Endothelial cell (in vitro differentiated cells): ENCODE measurements around the gene ARHGAP26. TPM values are rescaled to one million over a fixed set of nuclear protein-coding genes. Genes with fewer than 3 reads are reported as not detected.

Source experiments
- DNase-seq: peaks from one replicate; pipeline ENCODE4 v3.0.0; 2021; ENCODE audit warnings: low spot score
- H3K27ac Mint-ChIP-seq: one replicate; pipeline ENCODE4 v1.8.0; 2021; ENCODE audit warnings: mixed read lengths, inconsistent platforms; ENCODE audit not compliant: unreplicated experiment
- H3K27me3 Mint-ChIP-seq: one replicate; pipeline ENCODE4 v1.8.0; 2021; ENCODE audit warnings: mild to moderate bottlenecking, moderate library complexity, mixed read lengths, inconsistent platforms; ENCODE audit not compliant: unreplicated experiment
- H3K36me3 Mint-ChIP-seq: one replicate; pipeline ENCODE4 v1.8.0; 2021; ENCODE audit warnings: mild to moderate bottlenecking, low read depth, mixed read lengths, inconsistent platforms; ENCODE audit not compliant: unreplicated experiment
- H3K4me1 Mint-ChIP-seq: one replicate; pipeline ENCODE4 v1.8.0; 2021; ENCODE audit warnings: mild to moderate bottlenecking, mixed read lengths, inconsistent platforms; ENCODE audit not compliant: unreplicated experiment
- H3K4me3 Mint-ChIP-seq: one replicate; pipeline ENCODE4 v1.8.0; 2021; ENCODE audit warnings: mild to moderate bottlenecking, mixed read lengths, inconsistent platforms; ENCODE audit not compliant: unreplicated experiment
- H3K9me3 Mint-ChIP-seq: one replicate; pipeline ENCODE4 v1.8.0; 2021; ENCODE audit warnings: mixed read lengths, inconsistent platforms; ENCODE audit not compliant: unreplicated experiment
- total RNA-seq: library from RNA; stranded (reverse); fragmentation: NEBNext Ultra II Directional; extraction: Animal tissue kit (Norgen Biotek cat#: 25700); gene quantifications from one replicate; pipeline ENCODE4 v1.2.1, GENCODE V29; 2021; ENCODE audit not compliant: unreplicated experiment
- TF ChIP-seq, protein P1 (sequence below): fragments of 200-600 bp; sonication (generic); IDR thresholded peaks from one replicate; pipeline ENCODE4 v1.5.0; 2021; ENCODE audit warnings: antibody characterized with exemption; ENCODE audit not compliant: unreplicated experiment

ARHGAP26 gene
- total RNA-seq, 1 donor from 2014 or later: 81.5 TPM

DNA sequence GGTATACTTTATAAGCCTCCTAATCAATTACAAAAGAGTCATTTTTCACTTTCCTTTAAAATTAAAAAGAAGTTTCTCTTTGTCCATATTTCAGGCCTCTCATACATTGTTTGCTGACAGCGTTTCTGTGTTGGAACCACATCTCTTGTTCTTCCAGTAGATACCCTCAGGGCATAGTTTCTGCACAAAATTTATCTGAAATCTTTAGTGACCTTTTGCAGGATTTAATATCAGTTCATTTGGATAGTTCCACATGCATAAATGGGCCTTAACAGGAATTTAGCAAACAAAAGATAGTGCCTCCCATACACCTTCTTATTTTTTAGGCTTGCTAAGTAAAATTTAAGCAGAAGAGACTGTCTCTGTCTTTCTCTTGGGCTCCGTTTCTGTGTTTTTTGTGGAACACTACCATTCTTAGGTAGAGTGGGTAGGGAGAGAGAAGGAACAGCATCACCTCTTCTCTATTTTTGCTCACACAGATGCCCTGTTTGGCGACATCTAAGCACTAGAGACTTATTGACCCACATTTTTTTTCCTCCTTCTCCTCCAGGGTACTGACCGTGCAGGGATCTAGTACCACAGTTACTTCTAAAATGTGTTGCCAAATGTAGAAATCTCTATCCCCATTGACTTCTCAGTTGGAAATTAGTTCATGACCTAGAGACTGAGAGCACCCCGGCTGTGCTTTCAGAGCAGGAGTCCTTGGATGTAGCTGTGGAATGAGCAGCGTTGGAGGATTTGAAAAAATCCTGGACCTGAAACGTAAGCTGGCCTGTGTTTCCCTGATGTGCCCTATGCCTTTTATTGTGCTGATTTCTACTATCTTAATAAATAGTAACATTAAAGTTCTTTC is 22.1 kb downstream of the ARHGAP26 start:
- Mint-ChIP-seq H3K9me3 (no peaks in the 10 kb centered on the region), H3K4me1 (peaks cover 4% of the 10 kb centered on the region), H3K27me3 (no peaks in the 10 kb centered on the region), H3K27ac (no peak overlapping the region), H3K36me3 (no peaks in the 10 kb centered on the region), H3K4me3 (no peak overlapping the region)
- no peak for DNase-seq
- TF ChIP-seq, protein P1, sequence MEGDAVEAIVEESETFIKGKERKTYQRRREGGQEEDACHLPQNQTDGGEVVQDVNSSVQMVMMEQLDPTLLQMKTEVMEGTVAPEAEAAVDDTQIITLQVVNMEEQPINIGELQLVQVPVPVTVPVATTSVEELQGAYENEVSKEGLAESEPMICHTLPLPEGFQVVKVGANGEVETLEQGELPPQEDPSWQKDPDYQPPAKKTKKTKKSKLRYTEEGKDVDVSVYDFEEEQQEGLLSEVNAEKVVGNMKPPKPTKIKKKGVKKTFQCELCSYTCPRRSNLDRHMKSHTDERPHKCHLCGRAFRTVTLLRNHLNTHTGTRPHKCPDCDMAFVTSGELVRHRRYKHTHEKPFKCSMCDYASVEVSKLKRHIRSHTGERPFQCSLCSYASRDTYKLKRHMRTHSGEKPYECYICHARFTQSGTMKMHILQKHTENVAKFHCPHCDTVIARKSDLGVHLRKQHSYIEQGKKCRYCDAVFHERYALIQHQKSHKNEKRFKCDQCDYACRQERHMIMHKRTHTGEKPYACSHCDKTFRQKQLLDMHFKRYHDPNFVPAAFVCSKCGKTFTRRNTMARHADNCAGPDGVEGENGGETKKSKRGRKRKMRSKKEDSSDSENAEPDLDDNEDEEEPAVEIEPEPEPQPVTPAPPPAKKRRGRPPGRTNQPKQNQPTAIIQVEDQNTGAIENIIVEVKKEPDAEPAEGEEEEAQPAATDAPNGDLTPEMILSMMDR: no peak

DNA sequence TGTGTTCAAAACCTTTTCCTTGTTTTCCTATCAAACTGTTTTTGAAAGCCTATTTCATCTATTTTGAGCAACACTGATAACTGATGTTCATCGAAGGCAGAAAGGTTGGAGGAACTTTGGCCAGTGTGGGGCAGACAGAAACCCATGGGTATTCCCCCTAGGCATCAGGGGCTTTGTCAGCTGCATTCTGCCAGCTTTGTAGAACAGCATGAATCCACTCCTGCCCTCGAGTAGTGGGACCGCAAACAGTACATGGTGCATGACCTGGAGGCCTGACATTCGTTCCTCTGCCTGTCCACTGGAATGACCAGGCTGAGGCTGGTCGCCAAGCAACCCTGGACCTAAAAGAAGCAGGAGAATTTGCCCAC is 22.7 kb downstream of the ARHGAP26 start:
- no peak for DNase-seq
- TF ChIP-seq, protein P1: no peak
- Mint-ChIP-seq H3K4me1 (peaks cover 8% of the 10 kb centered on the region), H3K27me3 (no peaks in the 10 kb centered on the region), H3K27ac (no peak overlapping the region), H3K9me3 (no peaks in the 10 kb centered on the region), H3K4me3 (no peak overlapping the region), H3K36me3 (no peaks in the 10 kb centered on the region)

GRCh38 chr5:142794537-142794936 is 24.4 kb downstream of the ARHGAP26 start:
- no peaks in the 10 kb centered on the region for H3K36me3 Mint-ChIP-seq
- H3K4me3 Mint-ChIP-seq: no peak overlapping the region
- no peaks in the 10 kb centered on the region for H3K27me3 Mint-ChIP-seq
- no peak for DNase-seq
- no peaks in the 10 kb centered on the region for H3K9me3 Mint-ChIP-seq
- H3K4me1 Mint-ChIP-seq: peaks cover 15% of the 10 kb centered on the region
- no peak overlapping the region for H3K27ac Mint-ChIP-seq
- TF ChIP-seq, protein P1: no peak

DNA sequence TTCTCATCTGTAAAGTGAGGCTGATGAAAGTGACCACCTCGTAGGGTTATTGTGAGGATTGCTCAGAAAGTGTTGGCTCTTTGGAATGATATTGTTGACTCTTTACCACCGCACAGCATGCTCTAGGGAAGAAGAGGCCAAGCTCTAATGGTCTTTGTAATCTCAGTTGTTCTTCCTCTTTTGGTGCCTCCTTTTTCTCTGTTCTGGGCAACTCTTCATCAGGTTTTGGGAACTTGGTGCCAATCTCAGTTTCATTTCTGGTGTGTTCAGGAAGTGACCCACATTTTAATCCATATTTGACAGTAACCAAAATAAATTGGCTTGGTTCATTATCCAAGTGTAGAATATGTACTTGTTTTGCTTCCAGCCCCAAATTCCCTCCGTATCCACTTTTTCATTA is 25.1 kb downstream of the ARHGAP26 start:
- H3K9me3 Mint-ChIP-seq: no peaks in the 10 kb centered on the region
- peaks cover 16% of the 10 kb centered on the region for H3K4me1 Mint-ChIP-seq
- H3K27me3 Mint-ChIP-seq: no peaks in the 10 kb centered on the region
- no peak overlapping the region for H3K4me3 Mint-ChIP-seq
- H3K27ac Mint-ChIP-seq: no peak overlapping the region
- TF ChIP-seq, protein P1: no peak
- H3K36me3 Mint-ChIP-seq: no peaks in the 10 kb centered on the region
- no peak for DNase-seq

DNA sequence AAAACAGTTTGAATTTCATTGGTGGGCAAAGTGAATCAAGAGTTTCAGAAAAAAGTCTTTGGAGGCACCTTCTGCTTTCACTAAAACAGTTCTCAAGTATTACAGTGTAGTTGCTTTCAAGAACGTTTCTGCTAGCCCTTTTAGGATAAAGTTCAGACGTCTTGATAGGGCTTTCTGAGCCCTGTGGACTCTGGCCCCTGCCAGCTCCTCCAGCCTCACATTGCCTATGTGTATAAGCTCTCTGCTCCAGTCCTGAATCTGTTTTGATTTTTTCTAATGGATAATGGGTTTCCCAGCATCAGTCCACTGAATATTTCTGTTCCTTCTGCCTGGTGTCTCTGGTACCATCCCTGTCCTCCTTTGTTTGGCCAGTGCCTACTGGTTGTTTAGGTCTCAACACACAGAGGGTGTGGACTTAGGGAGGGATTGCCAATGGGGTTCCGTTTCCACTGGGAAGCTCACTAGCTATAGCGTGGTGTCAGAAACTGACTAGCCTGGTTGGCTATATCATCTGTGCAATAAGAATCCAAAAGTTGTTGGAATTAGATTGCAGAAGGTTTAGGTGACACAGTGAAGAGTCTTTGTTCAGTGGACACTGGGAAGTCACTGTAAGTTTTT is 26.4 kb downstream of the ARHGAP26 start:
- H3K4me1 Mint-ChIP-seq: peaks cover 21% of the 10 kb centered on the region

More for the DNA sequence above, 26.4 kb downstream of the ARHGAP26 start:
- DNase-seq: no peak
- H3K27ac Mint-ChIP-seq: no peak overlapping the region
- no peak overlapping the region for H3K4me3 Mint-ChIP-seq
- no peaks in the 10 kb centered on the region for H3K27me3 Mint-ChIP-seq
- no peaks in the 10 kb centered on the region for H3K9me3 Mint-ChIP-seq
- H3K36me3 Mint-ChIP-seq: no peaks in the 10 kb centered on the region
- TF ChIP-seq, protein P1: no peak
